T-cell (primary cell): ENCODE results near the gene TMEM187. TPM values are rescaled to one million over a fixed set of nuclear protein-coding genes. Genes with fewer than 3 reads are reported as not detected.

Source experiments
- ATAC-seq, 4 experiments: fragments of 200-7000 bp in 3 of 4; fragments of 150-1000 bp in 1 of 4; cut with Tn5 transposase; replicated peaks in 1 of 4; 1 replicate in 3 of 4; 2 replicates in 1 of 4; pipeline ENCODE4 v1.10.0; 2021; ENCODE audit warnings: moderate library complexity in 3 of 4, mild to moderate bottlenecking in 2 of 4, moderate number of reproducible peaks in 1 of 4
- CTCF ChIA-PET, 2 donors: fragments of 300-600 bp; sonication (Branson Sonifier 250); formaldehyde crosslinking; loops; one replicate each; lab custom pipeline; 2022; ENCODE audit warnings: antibody characterized with exemption in 2 of 2; lab: Charles Lee
- POLR2A ChIA-PET, 2 donors: fragments of 300-600 bp; sonication (Branson Sonifier 250); formaldehyde crosslinking; loops; one replicate each; lab custom pipeline; 2022; ENCODE audit warnings: antibody characterized with exemption in 2 of 2; lab: Charles Lee
- DNase-seq, 35 experiments: peaks; one replicate each; pipeline versions ENCODE4 v3.0.0 to v3.0.0-alpha.2; 2013 to 2023
- H3K27ac ChIP-seq: one replicate; pipeline ENCODE4 v1.5.1; 2013; ENCODE audit warnings: low read length
- H3K27me3 ChIP-seq, 2 experiments: replicated peaks in 1 of 2; 1 replicate in 1 of 2; 2 replicates in 1 of 2; pipeline versions ENCODE4 v1.6.1 to v1.7.0; 2013; ENCODE audit warnings: low read length in 1 of 2, mixed read lengths in 1 of 2; ENCODE audit not compliant: control insufficient read depth in 2 of 2, insufficient read depth in 2 of 2; ENCODE audit errors: extremely low read depth in 1 of 2
- H3K36me3 ChIP-seq, 2 donors: 1 replicate in 1 of 2; 2 replicates in 1 of 2; pipeline versions ENCODE4 v1.6.1 to v1.7.0; 2013; ENCODE audit warnings: low read length in 1 of 2; ENCODE audit not compliant: control insufficient read depth in 2 of 2, insufficient read depth in 1 of 2; ENCODE audit errors: extremely low read depth in 1 of 2
- H3K4me1 ChIP-seq, 2 experiments: 1 replicate in 1 of 2; 2 replicates in 1 of 2; pipeline versions ENCODE4 v1.6.1 to v1.7.0; 2013; ENCODE audit warnings: low read length in 2 of 2, mixed read lengths in 1 of 2; ENCODE audit not compliant: insufficient read depth in 2 of 2, control insufficient read depth in 1 of 2; ENCODE audit errors: extremely low read depth in 1 of 2
- H3K4me3 ChIP-seq, 2 donors: 1 replicate in 1 of 2; 2 replicates in 1 of 2; pipeline versions ENCODE4 v1.5.1 to v1.7.0; 2013; ENCODE audit warnings: mild to moderate bottlenecking in 2 of 2, low read length in 1 of 2, moderate library complexity in 1 of 2; ENCODE audit not compliant: control insufficient read depth in 1 of 2; ENCODE audit errors: extremely low read depth in 1 of 2
- H3K9me3 ChIP-seq: 2 replicates; pipeline ENCODE4 v1.7.0; 2013
- H3K27ac Mint-ChIP-seq, 2 donors: one replicate each; pipeline ENCODE4 v1.8.0; 2020 to 2021; ENCODE audit warnings: mild to moderate bottlenecking in 2 of 2, mixed read lengths in 2 of 2
- H3K27me3 Mint-ChIP-seq, 2 donors: one replicate each; pipeline ENCODE4 v1.8.0; 2021 to 2022; ENCODE audit warnings: mixed read lengths in 2 of 2
- H3K36me3 Mint-ChIP-seq: one replicate; pipeline ENCODE4 v1.8.0; 2021; ENCODE audit warnings: mixed read lengths
- H3K4me1 Mint-ChIP-seq, 3 donors: one replicate each; pipeline ENCODE4 v1.8.0; 2020 to 2022; ENCODE audit warnings: mixed read lengths in 3 of 3, mild to moderate bottlenecking in 1 of 3
- H3K4me3 Mint-ChIP-seq, 3 donors: one replicate each; pipeline ENCODE4 v1.8.0; 2020 to 2022; ENCODE audit warnings: mild to moderate bottlenecking in 3 of 3, mixed read lengths in 3 of 3, moderate library complexity in 3 of 3
- H3K9me3 Mint-ChIP-seq, 3 donors: one replicate each; pipeline ENCODE4 v1.8.0; 2020 to 2022; ENCODE audit warnings: mixed read lengths in 3 of 3
- WGBS: methylation state at CpG from one replicate; pipeline ENCODE4 v1.1.5; 2013; ENCODE audit warnings: missing lambda C conversion rate; ENCODE audit not compliant: insufficient coverage; 5-methylcytosine and 5-hydroxymethylcytosine counted together
- total RNA-seq, 35 experiments: library from RNA in 6 of 35; stranded (reverse) in 6 of 35; fragments of 120-200 nt in 1 of 35; gene quantifications; one replicate each; pipeline versions ENCODE4 v1.2.1 to v1.2.4 and lab custom pipeline; 2013 to 2026

Gene TMEM187
- total RNA-seq, 5 donors from 2014 or later (not counting 1 experiment from before 2014, with no cell fraction given) = 4.0 to 16.9 (median 14.1) TPM

DNA sequence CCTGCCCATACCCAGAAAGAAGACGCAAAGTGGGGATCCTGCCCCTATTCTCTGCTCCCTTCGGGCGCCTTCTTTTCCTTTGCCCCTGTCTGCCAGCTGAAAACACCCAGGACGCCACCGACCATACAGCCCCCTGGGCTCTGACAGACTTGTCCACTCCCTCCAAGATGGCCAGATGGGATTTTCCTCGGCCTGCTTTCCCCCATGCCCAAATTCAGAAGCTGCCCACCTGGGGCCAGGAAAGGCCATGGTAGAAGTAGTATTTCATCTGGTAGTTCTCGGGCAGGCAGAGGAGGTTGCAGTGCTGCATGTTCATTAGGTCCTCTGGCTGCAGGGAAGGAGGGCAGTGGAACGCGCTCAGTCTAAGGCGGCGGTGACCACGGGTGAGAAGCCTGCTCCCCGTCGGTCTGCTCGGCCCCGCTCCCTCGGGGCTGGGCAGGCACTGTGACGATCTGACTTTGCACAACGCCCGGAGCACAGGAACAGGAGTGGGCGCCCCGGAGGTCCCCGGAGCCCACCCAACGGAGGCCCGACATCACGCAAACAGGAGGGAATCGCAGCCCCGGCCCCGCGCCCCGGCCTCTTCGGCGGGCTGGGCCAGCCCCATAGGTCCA lies 38.3 kb upstream of the TMEM187 start:
- Histone ChIP-seq H3K27ac (peak overlapping the region; percentile 29), H3K27me3 (no peaks in the 10 kb centered on the region), H3K36me3 (peaks cover 0 to 17% of the 10 kb centered on the region in 2 donors), H3K9me3 (no peaks in the 10 kb centered on the region), H3K4me1 (peaks cover 0 to 28% of the 10 kb centered on the region in 2 experiments), H3K4me3 (peak overlapping the region; percentile 49 to 65)
- 0% methylated on average over 24 of the region's 33 CpGs for WGBS
- H3K9me3 Mint-ChIP-seq = no peaks in the 10 kb centered on the region
- peak overlapping the region; percentile 62 to 86 for H3K27ac Mint-ChIP-seq
- DNase-seq (no peak), ATAC-seq (peak; percentile 26 to 40 (median 36))
- H3K36me3 Mint-ChIP-seq = peaks cover 6% of the 10 kb centered on the region
- POLR2A ChIA-PET = interaction anchor here in 1 of 2 donors (0.6 kb wide), 1 partner anchor 34 kb away, joined by 3 read pairs; no protein-coding TSS in a partner anchor
- H3K27me3 Mint-ChIP-seq = peaks cover 0 to 10% of the 10 kb centered on the region in 2 donors
- peaks cover 19 to 23% (median 23%) of the 10 kb centered on the region in 3 donors for H3K4me1 Mint-ChIP-seq
- peak overlapping the region; percentile 83 to 85 (median 84) for H3K4me3 Mint-ChIP-seq
- CTCF ChIA-PET = interaction anchor here in 1 of 2 donors (1.0 to 1.9 kb wide), 3 partner anchors 11 to 23 kb away, joined by 3 to 4 read pairs (median 3); no protein-coding TSS in a partner anchor

DNA sequence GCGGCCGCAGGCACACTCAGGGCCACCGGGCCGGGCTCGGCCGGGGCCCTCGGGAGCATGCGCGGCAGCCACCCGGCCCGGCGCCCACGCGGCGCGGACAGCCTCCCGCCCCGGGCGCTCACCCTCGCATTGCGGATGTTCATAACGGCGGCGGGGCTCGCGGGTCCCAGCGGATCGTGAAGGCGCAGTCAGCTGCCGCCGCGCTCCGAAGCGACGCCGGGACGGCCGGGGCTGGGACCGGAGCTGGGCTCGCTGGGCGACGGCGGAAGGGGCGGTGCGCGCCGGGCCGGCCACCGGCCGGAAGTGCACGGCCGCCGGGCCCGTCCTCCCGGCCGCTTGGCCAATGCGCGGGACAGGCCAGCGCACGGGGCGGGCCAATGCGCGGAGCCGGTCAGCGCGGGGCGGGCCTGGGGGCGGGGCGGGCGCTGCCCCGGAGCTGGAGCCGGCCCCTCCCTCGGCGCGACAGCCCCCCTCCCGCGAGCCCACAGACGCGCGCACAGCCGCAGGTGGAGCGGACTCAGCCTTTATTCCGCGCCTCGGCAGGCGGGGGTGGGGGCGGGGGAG lies 37.7 kb upstream of the TMEM187 start, which contains the start of gene NAA10:
Gene NAA10, minus strand, starts transcription at position 276 of the 564 bp plus-strand sequence. Its CDS starts 133 bp downstream, at position 143.
- peaks cover 0 to 14% of the 10 kb centered on the region in 2 donors for H3K36me3 ChIP-seq
- CTCF ChIA-PET = interaction anchor here (1.0 to 1.9 kb wide), 4 partner anchors 11 to 24 kb away, joined by 3 to 4 read pairs (median 4); no protein-coding TSS in a partner anchor
- DNase-seq (peak in 18 of 35 experiments; percentile 14 to 66 (median 32)), ATAC-seq (peak; percentile 70 to 80 (median 75))
- Mint-ChIP-seq H3K4me1 (peaks cover 18 to 21% (median 19%) of the 10 kb centered on the region in 3 donors), H3K27me3 (peaks cover 0 to 10% of the 10 kb centered on the region in 2 donors), H3K4me3 (peak within 1 kb of the TSS; percentile 83 to 85 (median 84)), H3K9me3 (no peaks in the 10 kb centered on the region), H3K27ac (peak within 1 kb of the TSS; percentile 77 to 86), H3K36me3 (peaks cover 6% of the 10 kb centered on the region)
- H3K4me3 ChIP-seq = peak within 1 kb of the TSS; percentile 49 to 65
- no peaks in the 10 kb centered on the region for H3K27me3 ChIP-seq
- H3K9me3 ChIP-seq = no peaks in the 10 kb centered on the region
- peaks cover 0 to 22% of the 10 kb centered on the region in 2 experiments for H3K4me1 ChIP-seq
- WGBS = 0% methylated on average over 42 of the region's 87 CpGs
- H3K27ac ChIP-seq = peak within 1 kb of the TSS; percentile 49
- POLR2A ChIA-PET = interaction anchor here in 1 of 2 donors (0.6 kb wide), 1 partner anchor 34 kb away, joined by 3 read pairs; no protein-coding TSS in a partner anchor

- Mint-ChIP-seq H3K27me3 (peaks cover 0 to 10% of the 10 kb centered on the region in 2 donors), H3K4me3 (peak overlapping the region; percentile 66 to 71 (median 70)), H3K36me3 (peaks cover 6% of the 10 kb centered on the region), H3K9me3 (no peaks in the 10 kb centered on the region), H3K27ac (peak overlapping the region in 1 of 2 donors; percentile 77), H3K4me1 (peaks cover 18 to 22% (median 19%) of the 10 kb centered on the region in 3 donors)
- CTCF ChIA-PET = interaction anchor here (1.0 to 1.3 kb wide), 2 partner anchors 12 kb away, joined by 3 to 4 read pairs; no protein-coding TSS in a partner anchor
- POLR2A ChIA-PET = interaction anchor here in 1 of 2 donors (0.6 kb wide), 1 partner anchor 56 kb away, joined by 8 read pairs; no protein-coding TSS in a partner anchor
- Histone ChIP-seq H3K4me3 (peak overlapping the region in 1 of 2 donors; percentile 41), H3K4me1 (peaks cover 0 to 17% of the 10 kb centered on the region in 2 experiments), H3K27me3 (no peaks in the 10 kb centered on the region), H3K36me3 (peaks cover 0 to 14% of the 10 kb centered on the region in 2 donors), H3K9me3 (no peaks in the 10 kb centered on the region), H3K27ac (peak overlapping the region; percentile 49)
- ATAC-seq (no peak), DNase-seq (no peak)
- 31% methylated on average over 4 of the region's 32 CpGs for WGBS
Observed at GRCh38 chrX:153935326-153935851, 37.2 kb upstream of the TMEM187 start.

- POLR2A ChIA-PET = no interaction called here
- Mint-ChIP-seq H3K36me3 (no peaks in the 10 kb centered on the region), H3K4me1 (peaks cover 16 to 19% (median 17%) of the 10 kb centered on the region in 3 donors), H3K4me3 (peak overlapping the region in 1 of 3 donors; percentile 69), H3K9me3 (no peaks in the 10 kb centered on the region), H3K27ac (no peak overlapping the region), H3K27me3 (peaks cover 0 to 7% of the 10 kb centered on the region in 2 donors)
- CTCF ChIA-PET = interaction anchor here in 1 of 2 donors (1.4 kb wide), 1 partner anchor 11 kb away, joined by 3 read pairs; no protein-coding TSS in a partner anchor
- H3K36me3 ChIP-seq = peaks cover 0 to 4% of the 10 kb centered on the region in 2 donors
- H3K27me3 ChIP-seq = no peaks in the 10 kb centered on the region
- no CpG with 5 or more reads among the region's 3 CpGs for WGBS
- DNase-seq (no peak), ATAC-seq (no peak)
- H3K27ac ChIP-seq = no peak overlapping the region
- H3K4me3 ChIP-seq = no peak overlapping the region
- H3K4me1 ChIP-seq = peaks cover 0 to 22% of the 10 kb centered on the region in 2 experiments
- H3K9me3 ChIP-seq = no peaks in the 10 kb centered on the region
Observed at GRCh38 chrX:153937056-153937455, 35.5 kb upstream of the TMEM187 start.

- H3K27me3 ChIP-seq = no peaks in the 10 kb centered on the region
- peaks cover 17 to 19% (median 17%) of the 10 kb centered on the region in 3 donors for H3K4me1 Mint-ChIP-seq
- CTCF ChIA-PET = interaction anchor here (0.7 to 1.4 kb wide), 4 partner anchors 9 to 16 kb away, joined by 3 to 7 read pairs (median 4); no protein-coding TSS in a partner anchor
- H3K4me3 ChIP-seq = no peak overlapping the region
- no peak for DNase-seq
- no peaks in the 10 kb centered on the region for H3K9me3 ChIP-seq
- no peaks in the 10 kb centered on the region for H3K36me3 Mint-ChIP-seq
- ATAC-seq = no peak
- H3K27ac Mint-ChIP-seq = no peak overlapping the region
- H3K36me3 ChIP-seq = no peaks in the 10 kb centered on the region
- peaks cover 0 to 31% of the 10 kb centered on the region in 2 experiments for H3K4me1 ChIP-seq
- H3K27me3 Mint-ChIP-seq = peaks cover 0 to 7% of the 10 kb centered on the region in 2 donors
- WGBS = 60% methylated on average over 1 of the region's 10 CpGs
- H3K4me3 Mint-ChIP-seq = no peak overlapping the region
- H3K27ac ChIP-seq = no peak overlapping the region
- POLR2A ChIA-PET = no interaction called here
- no peaks in the 10 kb centered on the region for H3K9me3 Mint-ChIP-seq
Observed at GRCh38 chrX:153938226-153938786, 34.2 kb upstream of the TMEM187 start.
